ENCODE data around the gene IRGC.

DNA sequence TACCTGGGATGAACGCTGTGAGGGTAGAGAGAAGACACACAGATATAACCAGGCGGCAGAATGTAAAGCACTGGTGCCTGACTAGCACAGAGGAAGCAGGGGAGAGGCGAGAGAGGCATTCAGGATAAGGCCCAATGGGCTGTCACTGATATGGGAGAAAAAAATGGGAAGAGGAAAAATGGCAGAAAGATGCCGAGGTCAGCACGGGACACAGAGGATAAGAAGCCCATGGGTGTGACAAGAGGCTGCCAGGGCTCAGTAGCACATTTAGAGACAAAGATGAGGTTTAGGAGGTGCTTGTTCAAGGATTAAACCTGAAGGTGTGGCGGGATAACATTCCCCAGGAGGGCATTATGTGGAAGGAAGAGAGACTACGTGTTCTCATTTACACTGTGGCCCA lies 33.3 kb downstream of the IRGC start:
- TF ChIP-seq, protein P1, sequence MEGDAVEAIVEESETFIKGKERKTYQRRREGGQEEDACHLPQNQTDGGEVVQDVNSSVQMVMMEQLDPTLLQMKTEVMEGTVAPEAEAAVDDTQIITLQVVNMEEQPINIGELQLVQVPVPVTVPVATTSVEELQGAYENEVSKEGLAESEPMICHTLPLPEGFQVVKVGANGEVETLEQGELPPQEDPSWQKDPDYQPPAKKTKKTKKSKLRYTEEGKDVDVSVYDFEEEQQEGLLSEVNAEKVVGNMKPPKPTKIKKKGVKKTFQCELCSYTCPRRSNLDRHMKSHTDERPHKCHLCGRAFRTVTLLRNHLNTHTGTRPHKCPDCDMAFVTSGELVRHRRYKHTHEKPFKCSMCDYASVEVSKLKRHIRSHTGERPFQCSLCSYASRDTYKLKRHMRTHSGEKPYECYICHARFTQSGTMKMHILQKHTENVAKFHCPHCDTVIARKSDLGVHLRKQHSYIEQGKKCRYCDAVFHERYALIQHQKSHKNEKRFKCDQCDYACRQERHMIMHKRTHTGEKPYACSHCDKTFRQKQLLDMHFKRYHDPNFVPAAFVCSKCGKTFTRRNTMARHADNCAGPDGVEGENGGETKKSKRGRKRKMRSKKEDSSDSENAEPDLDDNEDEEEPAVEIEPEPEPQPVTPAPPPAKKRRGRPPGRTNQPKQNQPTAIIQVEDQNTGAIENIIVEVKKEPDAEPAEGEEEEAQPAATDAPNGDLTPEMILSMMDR (IDR thresholded peaks at IDR 0.05) = no peak
- TF ChIP-seq POLR2A (IDR thresholded peaks at IDR 0.05) = no peak
